GM21737 (cell line): ENCODE results near the gene RNF208.

Source experiments
- ATAC-seq: cut with Tn5 transposase; IDR thresholded peaks from one replicate; pipeline ENCODE4 v1.9.1; 2021; ENCODE audit warnings: mild to moderate bottlenecking, moderate library complexity; ENCODE audit not compliant: unreplicated experiment

RNF208 gene

GRCh38 chr9:137228506-137228967 is 6.5 kb upstream of the RNF208 start:
- ATAC-seq, result no peak

GRCh38 chr9:137227853-137228505 is 5.9 kb upstream of the RNF208 start:
- ATAC-seq, result no peak

DNA sequence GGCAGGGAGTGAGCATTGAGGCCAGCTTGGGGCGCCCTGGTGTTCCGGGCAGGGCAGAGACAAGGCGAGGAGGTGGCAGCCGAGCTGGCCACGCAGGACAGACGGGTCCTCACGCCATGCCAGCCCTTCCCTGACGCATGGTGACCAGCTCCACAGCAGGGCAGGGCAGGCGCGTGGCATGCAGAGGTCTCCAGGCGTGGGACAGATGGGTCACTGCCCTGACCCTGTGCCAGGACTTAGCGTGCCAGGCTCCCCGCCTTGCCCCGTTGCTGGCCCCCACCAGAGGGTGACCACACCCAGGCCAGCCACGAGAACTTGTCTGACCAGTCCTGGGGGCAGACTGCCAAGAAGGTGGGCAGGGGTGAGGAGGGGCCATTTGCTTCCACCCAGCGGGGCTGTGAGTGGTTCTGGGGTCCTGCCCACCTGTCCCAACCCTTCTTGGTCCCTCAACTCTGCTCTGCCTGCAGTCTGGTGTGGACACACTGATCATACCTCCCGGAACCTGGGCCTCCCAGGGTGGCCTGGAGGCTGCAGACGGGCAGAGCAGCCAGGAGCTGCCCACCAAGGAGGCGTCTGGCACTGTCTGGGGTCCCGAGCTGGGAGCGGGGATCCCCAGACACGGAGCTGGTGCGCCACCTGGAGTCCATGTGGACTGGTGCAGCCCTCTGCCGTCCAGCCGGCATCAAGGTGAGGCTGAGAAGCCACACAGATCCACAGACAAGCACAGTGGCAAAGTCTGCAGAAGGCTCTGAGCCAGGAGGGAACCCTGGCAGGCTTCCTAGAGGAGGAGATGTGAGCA is 5.2 kb upstream of the RNF208 start, which contains the start of gene RNF224:
TSS of gene RNF224 (plus strand) at position 449 of the 799 bp plus-strand sequence. CDS start 834 bp downstream, outside the sequence.
- ATAC-seq, result no peak

DNA sequence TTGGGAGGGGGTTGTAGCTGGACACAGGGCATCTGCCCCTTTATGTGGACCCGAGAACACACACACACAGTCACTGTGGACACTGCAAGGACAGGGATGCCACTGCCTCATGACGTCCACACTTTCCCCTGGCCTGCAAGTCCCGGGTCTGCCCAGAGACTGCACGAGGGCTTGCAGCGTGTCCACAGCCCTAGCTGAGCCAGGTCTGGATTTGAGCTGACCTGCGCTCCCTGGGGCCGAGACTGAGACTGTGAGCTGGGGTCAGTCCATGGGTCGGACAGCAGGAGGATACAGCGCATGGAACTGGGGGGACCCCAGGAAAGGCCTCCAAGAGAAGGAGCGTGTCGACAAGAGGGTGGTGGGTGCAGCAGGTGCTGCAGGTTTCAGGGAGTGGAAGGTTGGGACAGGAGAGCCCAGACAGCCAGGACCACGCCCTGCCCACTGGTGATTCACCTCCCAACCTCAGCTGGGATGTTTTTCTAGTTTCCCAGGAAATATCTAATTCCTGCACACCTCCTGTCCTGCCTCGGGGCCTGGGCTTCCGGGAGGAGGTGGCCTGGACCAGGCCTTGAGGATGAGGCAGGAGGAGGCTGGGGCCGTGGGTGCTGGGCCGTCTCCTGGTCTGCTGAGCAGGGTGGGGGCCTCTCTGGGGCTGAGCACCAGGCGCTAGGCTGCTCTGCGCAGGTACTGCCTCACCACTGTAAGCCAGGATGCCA is 4.5 kb upstream of the RNF208 start:
- no peak for ATAC-seq

GRCh38 chr9:137225699-137226331 is 3.8 kb upstream of the RNF208 start:
- no peak for ATAC-seq

- no peak for ATAC-seq
Observed at GRCh38 chr9:137224830-137225694, 3.0 kb upstream of the RNF208 start, which contains the start of gene CYSRT1. TSS of gene CYSRT1 (plus strand) at chr9:137225174. CDS start at chr9:137225622, 448 bp downstream.

DNA sequence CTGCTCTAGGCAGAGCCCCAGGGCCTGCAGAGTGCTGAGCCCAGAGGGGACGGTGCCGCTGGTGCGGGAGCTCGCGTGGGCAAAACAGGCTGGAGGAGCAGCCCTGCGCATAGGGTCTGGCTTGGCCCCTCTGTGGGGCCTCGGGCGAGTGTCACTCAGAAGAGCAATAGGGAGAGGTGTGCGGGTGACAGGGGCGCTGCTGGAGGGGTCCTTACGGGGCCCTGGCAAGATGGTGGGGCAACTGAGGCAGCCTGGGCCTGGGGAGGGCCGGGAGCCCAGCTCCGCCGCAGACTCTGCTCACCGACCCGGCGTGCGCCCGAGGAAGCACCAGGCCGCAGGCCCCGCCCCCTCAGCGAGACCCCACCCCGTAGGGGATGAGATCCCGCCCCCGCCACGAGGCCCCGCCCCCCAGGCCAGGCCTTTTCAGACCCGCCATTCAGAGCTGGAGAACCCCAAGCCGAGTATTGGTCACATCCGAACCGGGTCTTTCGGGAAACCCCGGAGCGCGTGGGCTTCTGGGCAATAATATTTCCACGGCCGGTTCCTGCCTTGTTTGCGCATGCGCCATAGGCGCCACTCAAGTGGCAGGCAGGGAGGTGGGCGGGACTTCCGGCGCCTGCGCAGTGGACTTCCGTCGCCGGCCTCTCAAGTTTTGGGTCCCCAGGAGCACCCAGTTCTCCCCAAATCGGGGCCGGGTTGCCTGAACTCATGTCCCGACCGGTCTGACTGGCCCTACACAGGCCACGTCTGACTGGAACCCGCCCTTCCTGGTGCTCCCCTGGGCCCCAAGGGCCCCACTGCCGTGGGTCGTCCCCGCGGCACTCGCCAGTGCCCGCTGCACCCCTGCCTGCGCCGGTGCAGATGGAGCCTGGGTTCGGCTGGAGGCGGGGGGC is 1.3 kb upstream of the RNF208 start:
- peak; percentile 63 for ATAC-seq

DNA sequence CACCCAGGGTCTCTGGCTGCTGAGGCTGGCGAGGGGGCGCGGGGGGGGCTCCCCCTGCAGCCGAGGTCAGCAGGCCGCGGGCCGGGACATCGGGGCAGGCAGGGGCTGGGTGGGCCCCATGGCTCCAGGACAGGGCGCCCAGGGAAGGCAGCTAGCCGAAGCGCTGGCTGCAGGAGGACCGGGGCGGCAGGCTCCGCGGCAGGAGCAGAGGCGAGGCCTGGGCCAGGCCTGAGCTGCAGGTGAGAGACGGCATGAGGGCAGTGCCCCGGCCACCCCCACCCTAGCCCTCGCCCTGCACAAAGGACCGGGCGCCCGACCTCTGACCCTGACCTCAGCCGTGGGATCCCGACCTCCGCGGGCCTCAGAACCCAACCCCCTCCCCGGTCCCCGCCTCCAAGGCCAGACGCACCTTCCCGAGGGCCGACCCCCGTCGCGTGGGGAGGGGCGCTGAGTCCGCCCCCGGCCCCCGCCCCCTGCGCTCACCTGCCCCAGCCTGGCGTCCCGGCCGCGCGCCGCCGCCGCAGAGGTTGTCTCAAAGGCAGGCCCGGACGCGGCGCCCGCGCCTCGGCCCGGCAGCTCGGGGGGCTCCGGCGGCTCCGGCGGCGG is 431 bp downstream of the RNF208 start:
- no peak for ATAC-seq

DNA sequence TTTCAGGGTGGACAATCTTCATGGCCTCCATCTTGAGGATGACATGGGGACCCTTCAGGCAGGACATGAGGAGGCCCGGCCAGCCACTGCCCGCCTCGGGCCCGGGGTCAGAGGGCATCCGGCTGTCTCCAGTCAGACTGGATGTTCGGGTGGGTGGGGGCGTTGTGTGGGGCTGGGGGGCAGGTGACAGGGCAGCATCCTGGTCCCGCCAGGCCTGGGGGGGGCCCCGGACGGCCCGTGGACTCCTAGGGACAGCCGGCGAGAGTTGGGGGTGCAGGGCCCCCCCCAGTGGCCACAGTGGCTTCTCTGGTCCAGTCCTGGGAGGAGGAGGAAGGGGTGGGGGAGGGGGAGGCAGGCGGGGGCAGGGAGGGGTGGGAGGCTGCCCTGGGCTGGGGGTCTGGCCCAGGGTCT is 940 bp downstream of the RNF208 start:
- no peak for ATAC-seq

- ATAC-seq, result no peak
Observed at GRCh38 chr9:137220317-137221094, 1.5 kb downstream of the RNF208 start.

- ATAC-seq, result no peak
Observed at GRCh38 chr9:137219757-137220316, 2.2 kb downstream of the RNF208 start.

DNA sequence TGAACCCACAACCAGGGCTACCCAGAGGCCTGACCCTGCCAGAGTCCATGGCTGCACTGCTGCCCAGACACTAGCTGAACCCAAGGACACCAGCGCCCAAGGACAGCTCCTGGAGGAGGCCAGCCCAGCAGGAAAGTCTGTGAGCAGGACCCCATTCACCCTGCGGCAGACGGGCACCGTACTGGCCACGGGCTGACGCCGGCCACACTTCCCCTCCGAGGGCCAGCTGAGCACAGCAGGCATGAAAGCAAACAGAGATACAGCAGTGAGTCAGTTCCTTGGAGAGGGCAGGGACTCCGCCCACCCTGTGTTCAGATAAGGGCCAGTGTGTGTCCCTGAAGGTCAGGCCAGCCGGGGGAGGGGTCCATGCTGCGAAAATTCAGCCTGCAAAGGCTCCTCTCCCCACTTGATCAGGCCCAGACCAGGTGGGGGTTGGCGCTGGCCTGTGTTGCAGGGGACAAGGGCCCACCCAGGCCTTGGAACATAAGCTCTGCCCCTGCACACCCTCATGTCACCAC is 3.2 kb downstream of the RNF208 start:
- no peak for ATAC-seq

- ATAC-seq, result no peak
Observed at GRCh38 chr9:137218212-137218753, 3.8 kb downstream of the RNF208 start.

GRCh38 chr9:137217276-137218211 is 4.5 kb downstream of the RNF208 start:
- no peak for ATAC-seq

GRCh38 chr9:137216188-137216965 is 5.7 kb downstream of the RNF208 start:
- no peak for ATAC-seq
